CD4-positive, alpha-beta T cell treated with Interferon alpha-2 for 1 hour (primary cell): ENCODE measurements around the gene SUZ12.
"Not testable (repeated sequence)": the region's sequence is repeated elsewhere in the genome, so short reads cannot be mapped to it uniquely, and the experiment has no call there.

Experiments used
- DNase-seq, 2 donors: peaks; one replicate each; pipeline ENCODE4 v3.0.0-alpha.2; 2020 to 2022

SUZ12 gene

DNA sequence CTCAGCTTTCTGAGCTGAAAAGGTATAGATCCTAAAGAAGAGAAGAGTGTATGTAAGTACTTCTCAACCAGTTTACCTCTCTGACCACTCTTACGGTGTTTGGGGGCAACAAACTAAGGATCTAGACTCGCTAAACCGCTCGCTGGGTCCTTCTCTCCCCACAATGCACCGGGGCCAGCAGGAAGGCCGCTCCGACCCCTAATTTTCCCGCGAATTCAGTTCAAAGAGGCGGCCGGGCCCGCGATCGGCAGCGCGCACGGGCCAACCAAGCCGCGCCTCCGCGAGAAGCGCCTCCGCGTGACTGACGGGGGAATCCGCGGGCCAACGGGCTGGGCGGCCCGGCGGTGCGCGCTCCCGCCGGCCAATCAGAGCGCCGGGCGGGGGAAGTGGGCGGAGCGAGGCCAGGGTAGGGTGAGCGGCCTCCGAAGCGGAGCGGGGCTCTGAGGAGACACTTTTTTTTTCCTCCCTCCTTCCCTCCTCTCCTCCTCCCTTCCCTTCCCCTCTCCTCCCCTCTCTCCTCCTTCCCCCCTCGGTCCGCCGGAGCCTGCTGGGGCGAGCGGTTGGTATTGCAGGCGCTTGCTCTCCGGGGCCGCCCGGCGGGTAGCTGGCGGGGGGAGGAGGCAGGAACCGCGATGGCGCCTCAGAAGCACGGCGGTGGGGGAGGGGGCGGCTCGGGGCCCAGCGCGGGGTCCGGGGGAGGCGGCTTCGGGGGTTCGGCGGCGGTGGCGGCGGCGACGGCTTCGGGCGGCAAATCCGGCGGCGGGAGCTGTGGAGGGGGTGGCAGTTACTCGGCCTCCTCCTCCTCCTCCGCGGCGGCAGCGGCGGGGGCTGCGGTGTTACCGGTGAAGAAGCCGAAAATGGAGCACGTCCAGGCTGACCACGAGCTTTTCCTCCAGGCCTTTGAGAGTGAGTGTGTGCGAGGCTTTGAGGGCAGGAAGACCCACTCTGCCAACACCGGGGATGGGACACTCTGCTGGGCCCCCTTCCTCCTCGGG is at the start of gene SUZ12:
SUZ12 (plus strand) TSS at position 393 of the 995 bp plus-strand sequence; CDS start at position 633, 240 bp downstream.
- peak; percentile 91 to 93 for DNase-seq

DNA sequence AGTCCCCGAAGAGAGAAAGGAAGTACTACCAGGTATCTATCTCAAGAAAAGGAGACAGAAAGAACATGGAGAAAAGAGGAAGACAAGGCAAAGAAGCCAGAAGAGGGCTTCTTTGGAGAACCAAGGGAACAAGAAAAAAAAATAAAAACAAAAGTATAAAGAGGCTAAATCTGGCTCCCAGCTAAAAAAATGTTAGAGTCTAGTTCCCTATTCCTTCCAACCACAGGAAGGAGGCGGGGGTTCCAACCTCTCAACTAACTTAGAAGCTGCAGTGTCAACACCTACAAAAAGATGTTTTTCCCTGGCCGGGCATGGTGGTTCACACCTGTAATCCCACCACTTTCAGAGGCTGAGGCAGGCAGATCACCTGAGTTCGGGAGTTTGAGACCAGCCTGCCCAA is 48.7 kb upstream of the SUZ12 start:
- peak in 1 of 2 donors; percentile 21 for DNase-seq

DNA sequence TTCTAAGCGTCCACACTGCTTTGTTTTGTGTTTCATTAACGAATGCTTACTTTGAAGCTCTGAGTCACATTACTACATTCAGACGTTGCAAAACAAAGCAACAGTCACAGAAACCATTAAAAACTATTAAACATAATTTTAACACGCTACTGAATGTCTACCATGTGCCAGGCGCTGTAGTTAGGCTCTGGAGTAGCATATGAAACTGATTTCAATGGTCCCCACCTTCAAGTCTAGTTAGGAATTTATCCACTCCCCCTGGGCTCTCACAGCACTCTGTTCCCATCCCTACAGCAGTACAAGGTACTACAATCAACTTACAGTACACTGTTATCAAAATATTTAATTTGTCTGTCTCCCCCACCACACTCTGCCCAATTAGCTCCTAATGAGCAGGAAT is 35.9 kb upstream of the SUZ12 start:
- DNase-seq = no peak

DNA sequence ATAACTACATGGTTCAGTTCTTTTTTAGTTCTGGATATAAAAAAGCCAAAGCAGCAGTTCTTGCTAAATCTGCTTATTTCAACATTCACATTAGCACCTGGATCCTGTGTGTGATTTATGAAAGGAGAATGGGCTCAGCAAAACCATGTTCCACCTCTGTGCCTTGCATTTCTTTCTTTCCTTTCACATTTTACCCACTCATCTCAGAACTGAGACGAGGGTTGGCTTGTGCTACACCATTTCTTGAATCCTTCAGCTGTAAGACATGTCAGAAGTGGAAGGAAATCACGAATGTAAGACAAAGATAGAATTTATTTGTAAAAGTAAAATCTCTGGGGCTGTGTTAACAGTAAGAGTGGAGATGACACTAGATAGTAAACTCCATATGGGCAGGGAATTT is 34.1 kb upstream of the SUZ12 start:
- no peak for DNase-seq

DNA sequence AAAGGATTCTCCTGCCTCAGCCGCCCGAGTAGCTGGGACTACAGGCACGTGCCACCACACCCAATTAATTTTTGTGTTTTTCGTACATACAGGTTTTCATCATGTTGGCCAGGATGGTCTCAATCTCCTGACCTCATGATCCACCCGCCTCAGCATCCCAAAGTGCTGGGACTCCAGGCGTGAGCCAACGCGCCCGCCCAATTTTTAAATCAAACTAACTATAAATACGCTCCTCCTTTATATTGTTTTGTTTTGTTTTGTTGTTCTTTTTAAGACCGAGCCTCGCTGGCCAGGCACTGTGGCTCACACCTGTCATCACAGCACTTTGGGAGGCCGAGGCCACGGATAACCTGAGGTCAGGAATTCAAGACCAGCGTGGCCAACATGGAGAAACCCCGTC is 33.4 kb upstream of the SUZ12 start:
- DNase-seq = no peak

DNA sequence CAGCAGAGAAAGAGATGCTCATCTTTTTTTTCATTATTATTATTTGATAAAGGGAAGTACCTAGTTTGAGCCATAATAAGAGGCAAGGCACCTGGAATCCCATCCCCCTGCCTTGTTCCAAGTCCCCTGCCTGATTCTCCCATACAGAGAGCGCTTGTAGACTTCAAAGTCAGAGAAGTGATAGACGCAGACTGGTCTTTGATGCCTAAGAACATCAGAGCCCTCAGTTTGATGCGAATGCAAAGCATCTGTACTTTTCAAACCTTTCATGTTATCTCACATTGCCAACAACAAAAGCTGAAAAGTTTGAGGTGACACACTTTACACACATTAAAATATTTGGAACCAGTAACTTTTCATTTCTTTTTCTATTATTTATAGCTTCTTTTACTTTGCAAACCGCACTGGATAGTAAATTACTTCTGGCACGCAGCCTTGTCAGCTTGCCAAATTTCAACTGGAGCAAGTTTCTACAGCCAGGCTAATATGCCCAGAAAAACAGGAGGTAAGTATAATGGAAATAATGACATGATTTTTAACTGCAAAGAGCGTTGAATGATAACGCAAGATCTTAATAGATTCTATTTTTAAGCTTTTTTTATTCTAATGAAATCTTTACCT is 29.4 kb upstream of the SUZ12 start:
- no peak for DNase-seq

DNA sequence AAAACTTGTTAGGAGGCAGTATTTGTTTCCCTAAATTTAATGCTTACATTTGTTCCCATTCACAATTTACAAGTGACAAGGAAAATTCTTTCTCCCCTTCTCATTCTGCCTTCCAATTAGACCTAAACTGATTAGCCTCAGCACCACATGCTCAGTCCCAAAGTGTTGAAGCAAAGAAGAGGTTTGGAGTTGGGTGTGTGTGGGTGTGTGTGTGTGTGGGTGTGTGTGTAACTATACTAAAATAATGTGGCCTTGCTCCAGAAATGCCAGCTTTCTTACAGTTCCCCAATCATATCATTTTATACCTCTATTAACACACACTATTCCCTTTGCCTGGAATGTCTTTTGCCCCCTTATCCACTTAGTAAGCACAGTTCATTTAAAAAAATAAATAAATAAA is 28.4 kb upstream of the SUZ12 start:
- no peak for DNase-seq

DNA sequence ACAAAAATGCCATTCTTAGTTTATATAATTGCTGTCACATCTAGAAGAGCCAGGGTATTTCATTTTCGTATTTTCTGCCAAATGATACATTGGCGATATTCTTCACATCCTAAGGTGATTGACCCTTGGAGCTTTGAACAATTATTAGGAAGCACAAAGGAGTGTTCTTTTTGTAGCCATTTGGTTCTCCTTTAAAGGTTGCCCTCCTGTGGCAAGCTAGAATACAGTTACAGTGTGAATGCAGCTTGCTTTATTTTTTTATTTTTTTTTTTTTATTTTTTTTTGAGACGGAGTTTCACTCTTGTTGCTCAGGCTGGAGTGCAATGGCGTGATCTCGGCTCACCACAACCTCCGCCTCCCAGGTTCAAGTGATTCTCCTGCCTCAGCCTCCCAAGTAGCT is 24.1 kb upstream of the SUZ12 start:
- not testable (repeated sequence) for DNase-seq

DNA sequence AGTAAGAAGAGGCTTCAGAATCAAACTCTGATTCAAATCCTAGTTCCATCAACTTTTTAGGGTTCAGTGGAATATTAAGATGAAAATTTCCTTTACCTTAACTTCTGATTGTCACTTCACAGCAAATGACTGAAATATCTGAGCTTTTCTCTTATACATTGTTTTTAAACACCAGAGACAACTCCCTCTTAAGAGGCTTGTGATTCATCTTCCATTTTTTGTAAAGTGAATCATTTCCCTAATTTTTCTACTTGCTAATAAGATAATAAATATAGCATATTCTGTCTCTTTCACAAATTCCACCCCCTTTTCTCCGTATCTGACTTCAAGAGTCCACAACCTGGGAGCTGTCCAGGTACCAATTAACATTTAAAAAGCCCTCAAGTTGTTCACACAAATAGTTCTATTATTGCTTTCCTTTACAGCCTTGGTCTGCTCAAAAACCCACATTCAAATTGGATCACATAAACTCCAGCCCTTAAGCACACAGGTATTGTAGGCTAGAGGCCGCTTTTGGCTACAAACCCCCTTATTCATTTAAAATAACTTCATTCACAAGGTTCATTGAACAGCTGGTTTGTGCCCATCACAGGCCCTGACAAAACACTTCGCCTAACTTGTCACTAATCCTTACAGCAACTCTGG is 21.2 kb upstream of the SUZ12 start:
- no peak for DNase-seq

DNA sequence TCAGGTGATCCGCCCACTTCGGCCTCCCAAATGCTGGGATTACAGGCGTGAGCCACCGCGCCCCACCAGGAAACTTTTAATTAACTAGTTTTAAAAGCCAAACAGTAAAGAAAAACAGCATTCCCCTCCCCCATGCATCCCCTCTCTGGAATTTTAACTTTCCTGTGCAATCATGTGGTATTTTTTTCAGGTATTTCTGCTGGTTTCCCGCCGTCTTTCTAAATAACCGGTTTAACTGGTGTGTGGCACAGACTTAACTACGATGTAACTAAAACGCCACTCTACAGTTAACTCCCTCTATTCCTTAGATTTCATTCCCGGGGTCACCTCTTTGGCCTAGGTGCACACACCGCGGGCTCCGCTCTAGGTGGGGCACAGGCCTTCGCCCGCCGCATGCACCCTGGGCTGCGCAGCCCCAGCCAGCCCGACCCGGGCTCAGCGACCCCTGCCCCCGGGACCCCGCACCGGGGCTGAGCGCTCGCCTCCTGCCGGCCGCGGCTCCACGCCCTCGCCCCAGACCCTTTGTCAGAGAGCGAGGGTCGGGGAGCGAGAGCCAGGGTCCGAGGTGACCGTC is 20.2 kb upstream of the SUZ12 start:
- DNase-seq = no peak

DNA sequence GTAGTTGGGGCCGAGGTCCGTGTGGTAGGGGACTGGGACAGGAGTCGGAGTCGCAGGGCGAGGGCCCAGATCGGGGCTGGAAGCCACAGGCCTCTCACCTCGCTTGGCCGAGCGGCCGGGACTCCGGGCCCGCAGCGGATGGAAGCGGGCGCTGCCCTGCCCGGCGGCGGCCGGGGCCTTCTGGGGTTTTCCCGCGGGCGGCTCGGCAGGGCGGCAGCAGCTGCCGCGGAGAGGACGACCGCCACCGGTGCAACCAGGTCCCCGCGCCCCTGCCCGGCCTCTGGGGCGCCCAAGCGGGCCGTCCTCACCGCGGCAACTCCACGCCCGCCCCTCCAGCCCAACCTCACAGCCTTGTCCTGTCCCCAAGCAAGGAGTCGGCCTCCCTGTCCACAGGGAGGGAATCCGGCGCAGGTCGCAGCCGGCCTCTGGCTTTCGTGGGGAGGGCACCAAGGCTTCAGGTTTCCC is 19.7 kb upstream of the SUZ12 start:
- no peak for DNase-seq

DNA sequence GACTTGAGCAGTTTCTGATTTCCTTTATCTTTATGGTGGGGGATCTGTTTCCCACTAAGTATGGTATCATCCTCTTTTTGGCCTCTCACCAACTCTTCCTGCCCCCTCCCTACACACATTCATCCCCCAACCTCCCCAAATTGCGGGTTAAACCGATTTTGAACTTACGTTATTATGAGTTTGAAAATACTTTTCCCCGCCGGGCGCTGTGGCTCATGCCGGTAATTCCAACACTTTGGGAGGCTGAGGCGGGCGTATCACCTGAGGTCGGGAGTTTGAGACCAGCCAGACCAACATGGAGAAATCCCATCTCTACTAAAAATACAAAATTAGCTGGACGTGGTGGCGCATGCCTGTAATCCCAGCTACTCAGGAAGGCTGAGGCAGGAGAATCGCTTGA is 19.1 kb upstream of the SUZ12 start:
- not testable (repeated sequence) for DNase-seq

DNA sequence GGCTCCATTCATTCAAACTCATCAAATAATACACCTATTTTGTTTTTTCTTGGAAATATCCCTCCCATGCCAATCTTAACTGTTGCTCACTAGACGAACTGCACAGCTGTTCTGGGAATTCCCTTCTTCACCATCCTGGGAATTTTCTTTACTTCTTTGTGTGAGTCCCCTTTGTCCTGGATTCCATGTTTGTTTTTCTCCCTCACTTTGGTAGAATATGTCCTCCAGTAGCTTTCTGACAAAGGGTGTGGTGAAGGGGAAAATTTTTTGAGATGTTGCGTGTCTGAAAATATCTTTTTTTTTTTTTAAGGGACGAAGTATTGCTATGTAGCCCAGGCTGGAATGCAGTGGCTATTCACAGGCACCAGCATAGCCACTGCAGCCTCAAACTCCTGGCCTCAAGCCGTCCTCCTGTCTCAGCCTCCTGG is 18.1 kb upstream of the SUZ12 start:
- DNase-seq = no peak

DNA sequence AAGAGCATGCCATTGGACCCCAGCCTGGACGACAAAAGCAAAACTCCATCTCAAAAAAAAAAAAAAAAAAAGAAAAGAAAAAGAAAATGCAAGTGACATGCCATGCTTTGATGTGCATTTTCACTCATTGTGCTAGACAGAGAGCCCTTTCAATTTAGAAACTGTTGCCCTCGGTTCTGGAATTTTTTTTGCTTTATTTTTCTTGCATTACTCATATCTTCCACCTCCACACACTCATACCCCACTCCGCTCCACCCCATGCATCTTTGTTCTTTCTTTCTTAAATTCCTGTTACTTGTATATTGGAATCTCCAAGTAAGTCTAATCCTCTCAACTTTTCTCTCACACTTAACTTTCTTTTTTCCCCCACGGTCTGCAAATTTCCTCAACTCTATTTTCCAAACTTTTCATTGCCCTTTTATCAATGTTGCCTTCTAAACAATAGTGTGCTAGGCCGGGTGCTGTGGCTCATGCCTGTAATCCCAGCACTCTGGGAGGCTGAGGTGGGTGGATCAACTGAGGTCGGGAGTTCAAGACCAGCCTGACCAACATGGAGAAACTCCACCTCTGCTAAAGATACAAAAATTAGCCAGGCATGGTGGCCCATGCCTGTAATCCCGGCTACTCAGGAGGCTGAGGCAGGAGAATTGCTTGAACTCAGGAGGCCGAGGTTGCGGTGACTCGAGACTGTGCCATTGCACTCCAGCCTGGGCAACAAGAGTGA is 16.8 kb upstream of the SUZ12 start:
- no peak for DNase-seq

DNA sequence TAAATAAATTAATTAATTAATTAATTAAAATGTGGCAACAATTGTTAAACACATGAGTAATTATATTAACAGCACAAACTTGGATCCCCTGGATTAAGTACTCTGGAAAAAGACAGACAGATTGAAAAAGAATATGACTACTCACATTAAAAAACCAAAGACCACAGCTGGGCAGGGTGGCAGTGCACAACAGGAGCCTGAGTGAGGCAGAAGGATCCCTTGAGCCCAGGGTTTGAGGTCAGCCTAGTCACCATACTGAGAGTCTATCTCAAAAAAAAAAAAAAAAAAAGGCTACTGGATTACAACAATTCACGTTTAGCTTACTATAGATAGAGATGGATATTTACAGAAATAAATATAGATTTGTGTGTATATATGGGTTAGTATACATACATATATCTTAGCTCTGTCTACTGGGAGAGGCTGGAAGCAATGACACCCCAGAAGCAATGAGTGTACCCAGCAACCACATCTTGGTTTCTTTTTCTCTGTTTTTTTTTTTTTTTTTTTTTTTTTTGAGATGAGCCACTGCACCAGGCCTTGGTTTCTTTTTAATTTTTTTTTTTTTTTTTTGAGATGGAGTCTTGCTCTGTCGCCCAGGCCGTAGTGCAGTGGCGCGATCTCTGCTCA is 10.6 kb upstream of the SUZ12 start:
- DNase-seq = no peak

DNA sequence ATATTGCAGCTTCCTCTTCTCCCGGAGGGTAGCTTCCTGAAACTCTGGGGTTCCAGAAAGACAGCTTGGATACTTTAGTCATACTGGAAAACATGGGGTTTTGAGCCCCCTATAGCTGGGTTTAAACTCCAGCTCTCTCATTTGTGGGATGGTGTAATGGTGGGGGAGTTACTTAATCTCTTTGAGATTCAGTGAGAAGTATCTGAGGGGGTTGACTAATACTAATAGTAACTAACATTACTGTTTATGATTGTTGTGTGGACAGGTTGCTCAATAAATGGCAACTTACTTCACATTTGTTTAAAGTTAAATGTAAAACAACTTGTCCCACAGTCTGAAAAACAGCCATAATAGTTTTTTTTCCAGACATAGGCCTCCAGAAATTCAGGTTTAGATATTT is 5.1 kb upstream of the SUZ12 start:
- DNase-seq = no peak

DNA sequence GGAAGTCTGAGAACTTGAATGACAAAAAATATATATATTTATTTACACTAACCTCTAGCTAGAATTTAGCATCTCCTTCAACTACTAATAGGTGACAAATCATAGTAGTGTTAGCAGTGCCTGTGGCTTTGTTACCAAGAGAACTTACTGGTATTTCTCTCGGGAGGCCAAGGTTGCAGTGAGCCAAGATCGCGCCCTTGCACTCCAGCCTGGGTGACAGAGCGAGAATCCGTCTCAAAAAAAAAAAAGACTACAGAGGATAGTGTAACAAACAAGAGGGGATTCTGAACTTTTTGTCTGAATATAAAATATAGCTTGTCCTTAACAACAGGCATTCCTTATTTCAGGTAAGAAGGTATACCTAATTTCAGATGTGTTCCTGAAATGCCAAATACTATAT is 1.3 kb upstream of the SUZ12 start:
- DNase-seq = no peak

DNA sequence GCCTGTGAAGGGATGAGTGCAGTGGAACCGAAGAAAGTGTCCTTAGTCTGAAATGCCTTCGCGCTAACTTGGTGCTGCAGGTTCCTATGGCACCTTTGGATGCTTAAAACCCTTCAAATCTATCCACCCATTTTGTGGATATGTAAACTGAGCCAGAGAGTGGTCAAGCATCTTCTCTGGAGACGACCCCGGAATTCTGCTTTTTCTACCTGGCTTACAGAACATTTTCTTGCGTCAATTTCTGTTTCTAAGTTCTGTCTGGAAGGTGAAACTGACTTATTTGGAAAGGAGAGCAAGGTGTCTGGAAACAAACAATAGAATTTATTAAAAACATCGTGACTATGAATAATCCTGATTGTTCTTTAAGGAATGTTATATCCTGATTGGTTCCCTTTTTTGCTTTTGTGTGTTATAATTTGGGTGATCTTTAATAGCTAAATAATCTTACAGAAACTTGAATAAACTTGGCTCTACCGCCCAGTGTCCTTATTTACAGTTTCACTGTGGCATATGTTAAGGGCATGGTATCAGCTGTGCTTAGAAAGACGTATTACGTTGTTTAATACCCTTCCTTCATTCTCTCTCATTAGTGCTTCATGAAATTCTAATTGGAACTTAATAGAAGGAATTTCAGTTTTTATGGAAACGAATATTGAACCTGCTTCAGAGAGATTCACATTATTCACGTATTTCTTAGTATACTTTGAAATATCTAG is 1.3 kb downstream of the SUZ12 start:
- peak in 1 of 2 donors; percentile 2 for DNase-seq

DNA sequence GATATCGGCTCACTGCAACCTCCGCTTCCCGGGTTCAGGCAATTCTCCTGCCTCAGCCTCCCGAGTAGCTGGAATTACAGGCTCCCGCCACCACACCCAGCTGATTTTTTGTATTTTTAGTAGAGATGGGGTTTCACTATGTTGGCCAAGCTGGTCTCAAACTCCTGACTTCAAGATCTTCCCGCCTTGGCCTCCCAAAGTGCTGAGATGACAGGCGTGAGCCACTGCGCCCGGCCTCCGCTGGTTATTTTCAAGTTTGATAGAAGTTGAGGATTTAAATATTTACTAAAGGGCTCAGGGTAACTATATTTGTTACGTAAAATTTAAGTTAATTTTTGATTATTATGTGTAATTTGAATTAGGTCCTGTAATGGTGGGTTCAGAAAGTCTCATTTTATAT is 5.1 kb downstream of the SUZ12 start:
- not testable (repeated sequence) for DNase-seq

DNA sequence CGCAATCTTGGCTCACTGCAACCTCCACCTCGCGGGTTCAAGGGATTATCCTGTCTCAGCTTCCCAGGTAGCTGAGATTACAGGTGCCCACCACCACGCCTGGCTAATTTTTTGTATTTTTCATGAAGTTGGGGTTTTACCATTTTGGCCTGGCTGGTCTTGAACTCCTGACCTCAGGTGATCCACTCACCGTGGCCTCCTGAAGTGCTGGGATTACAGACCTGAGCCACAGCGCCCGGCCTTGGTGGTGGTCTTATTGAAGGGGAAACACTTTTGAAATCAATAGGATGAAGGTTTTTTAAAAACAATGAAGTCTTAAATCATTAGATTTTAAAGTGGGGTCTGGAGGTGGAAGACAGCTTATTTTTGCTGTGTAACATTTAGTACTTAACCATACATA is 5.6 kb downstream of the SUZ12 start:
- not testable (repeated sequence) for DNase-seq

DNA sequence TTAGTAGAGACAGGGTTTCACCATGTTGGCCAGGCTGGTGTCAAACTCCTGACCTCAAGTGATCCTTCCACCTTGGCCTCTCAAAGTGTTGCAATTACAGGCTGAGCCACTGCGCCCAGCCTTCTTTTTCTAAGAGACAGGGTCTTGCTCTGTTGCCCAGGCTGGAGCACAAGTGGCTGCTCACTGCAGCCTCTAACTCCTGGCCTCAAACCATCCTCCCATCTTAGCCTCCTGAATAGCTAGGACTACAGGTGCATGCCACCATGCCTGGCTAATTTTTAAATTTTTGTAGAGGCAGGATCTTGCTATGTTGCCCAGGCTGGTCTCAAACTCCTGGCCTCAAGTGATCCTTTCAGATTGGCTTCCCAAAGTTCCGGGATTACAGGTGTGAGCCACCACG is 15.1 kb downstream of the SUZ12 start:
- not testable (repeated sequence) for DNase-seq
